GM19240 (cell line): ENCODE results near the gene ABLIM1.

Experiments
- DNase-seq: peaks from one replicate; pipeline ENCODE4 v3.0.0; 2011; ENCODE audit warnings: low spot score; ENCODE audit not compliant: insufficient read length

Gene ABLIM1

DNA sequence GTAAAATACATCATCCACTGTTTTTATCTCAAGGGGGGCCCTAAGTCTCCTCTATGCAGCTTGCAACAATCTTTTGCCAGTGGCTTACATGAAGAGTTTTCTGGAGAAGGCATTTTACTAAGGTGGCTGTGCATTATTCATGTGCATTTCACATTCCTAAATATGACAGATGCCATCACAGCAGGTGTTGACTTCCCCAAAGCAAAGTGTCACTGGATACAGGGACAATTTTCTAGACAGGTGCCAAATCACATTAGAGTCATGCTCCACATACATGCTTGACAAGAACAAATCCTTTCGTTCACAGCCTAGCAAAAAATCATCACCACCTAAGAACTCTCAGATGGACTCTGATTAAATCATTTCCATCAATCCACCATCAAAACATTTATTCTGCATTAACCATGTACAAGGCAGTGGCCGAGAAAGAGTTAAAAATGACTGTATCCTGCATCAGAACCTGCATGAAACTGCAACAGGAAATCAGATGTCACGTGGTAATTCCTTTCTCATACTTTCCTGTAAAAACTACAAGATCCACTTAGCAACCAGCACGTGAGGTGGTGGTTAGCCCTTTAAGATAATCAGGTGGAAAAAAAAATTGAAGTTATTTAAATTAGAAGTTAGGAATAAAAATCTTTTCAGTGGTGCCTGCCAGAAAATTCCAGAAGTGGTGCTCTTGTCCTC, 165.6 kb downstream of the ABLIM1 start:
- DNase-seq = no peak

DNA sequence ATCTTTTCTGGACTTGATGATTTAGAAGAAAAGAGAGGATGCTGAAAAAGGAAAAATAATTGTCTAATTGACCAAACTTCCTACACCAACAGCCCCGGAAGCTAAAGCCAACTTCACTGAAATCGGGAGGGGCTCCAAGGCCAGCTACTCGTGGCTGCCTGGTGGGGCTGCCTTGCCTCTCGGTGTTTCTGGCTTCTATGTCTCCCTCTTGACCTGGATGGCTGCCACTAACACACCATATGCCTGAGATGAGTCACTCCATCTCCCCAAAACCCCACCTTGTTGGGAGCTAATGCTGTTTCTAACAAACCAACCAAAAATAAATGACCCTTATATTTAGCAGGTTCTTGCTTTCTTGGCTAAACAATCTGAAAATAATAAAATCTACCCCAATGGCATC, 166.1 kb downstream of the ABLIM1 start:
- DNase-seq = no peak

DNA sequence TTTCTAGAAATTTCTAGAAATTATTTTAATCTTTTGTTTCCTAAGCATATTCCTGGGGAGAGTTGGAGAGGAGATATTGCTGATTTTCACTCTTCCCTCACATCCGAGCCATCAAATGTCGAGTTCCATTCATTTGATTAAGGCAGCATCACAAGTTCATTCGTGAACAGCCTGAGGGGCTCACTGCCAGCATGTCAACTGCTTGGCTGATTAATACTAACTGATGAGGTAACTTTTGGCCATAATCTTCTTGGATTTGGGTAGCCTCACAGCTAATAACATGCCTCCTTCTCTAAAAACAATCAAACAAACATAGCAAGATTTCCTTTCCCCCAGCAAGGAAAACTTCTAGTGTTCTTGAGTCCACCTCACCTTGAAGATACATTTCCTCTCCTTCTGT, 166.7 kb downstream of the ABLIM1 start:
- DNase-seq = no peak

DNA sequence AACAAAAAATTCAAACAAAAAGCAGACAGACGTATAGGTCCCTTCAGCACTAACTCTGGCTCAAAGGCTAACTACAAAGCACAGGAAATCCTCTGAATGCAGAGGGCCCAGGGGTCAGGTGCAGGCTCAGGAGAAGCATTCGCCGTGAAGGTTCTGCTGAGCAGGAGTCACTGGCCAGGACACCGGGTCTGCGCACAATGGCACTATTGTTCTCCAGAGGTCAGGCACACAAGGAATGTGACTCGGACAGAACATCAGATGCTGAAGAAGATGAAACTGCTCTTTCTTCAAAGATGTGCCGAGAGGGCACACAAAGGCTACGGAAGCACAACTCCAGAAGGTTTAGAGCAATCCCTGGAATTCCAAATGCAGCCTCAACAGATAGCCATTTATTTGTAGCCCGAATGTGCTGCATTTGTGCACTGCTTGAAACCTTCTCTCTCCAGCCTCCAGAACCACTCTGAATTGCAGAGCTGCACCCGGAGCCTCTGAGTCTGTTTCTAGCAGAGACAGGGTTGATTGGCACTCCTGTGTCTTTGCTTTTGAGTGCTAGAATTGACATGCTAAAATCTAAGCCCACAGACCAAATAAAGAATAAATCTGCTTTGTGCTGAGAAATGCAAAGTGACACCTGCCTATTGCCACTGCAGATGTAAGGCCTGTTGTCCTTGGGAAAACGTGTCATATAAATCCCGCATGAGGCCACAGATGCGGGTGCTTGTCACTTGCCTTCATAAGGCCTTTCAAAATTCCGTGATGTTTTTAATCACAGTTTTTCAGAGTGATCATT, 168.4 kb downstream of the ABLIM1 start:
- no peak for DNase-seq

DNA sequence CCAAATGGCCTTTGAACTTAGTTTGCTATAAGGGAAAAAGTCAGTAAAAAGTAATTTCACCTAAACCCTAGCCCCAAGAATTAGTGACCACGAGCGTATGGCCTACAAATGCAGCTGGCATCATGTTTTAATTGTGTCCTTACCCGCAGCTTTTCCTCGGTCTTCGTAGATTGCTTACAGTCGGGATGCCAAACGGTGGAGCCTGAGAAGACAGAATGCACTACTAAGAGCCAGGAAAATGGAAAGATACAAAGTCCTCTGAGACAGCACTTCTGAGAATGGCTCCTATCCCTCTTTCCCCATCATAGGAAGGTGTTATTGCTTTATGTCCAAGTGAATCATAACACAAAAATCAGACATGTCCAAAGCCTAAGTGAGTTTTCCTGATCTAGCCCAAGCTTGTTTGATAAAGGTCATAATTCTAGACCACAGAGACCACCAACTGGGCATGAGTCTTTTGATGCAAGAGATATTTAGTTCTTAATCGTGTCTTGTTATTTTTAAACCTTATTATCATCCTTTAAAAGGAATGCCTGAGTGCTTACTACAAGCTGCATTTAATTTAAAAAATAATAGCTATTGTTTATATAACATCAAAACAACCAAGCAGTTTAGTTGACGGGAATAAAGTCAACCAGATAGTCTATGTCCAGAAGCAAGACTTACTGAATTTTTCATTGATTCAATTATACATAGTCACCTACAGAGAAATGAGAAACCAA, 170.1 kb downstream of the ABLIM1 start:
- DNase-seq = no peak

DNA sequence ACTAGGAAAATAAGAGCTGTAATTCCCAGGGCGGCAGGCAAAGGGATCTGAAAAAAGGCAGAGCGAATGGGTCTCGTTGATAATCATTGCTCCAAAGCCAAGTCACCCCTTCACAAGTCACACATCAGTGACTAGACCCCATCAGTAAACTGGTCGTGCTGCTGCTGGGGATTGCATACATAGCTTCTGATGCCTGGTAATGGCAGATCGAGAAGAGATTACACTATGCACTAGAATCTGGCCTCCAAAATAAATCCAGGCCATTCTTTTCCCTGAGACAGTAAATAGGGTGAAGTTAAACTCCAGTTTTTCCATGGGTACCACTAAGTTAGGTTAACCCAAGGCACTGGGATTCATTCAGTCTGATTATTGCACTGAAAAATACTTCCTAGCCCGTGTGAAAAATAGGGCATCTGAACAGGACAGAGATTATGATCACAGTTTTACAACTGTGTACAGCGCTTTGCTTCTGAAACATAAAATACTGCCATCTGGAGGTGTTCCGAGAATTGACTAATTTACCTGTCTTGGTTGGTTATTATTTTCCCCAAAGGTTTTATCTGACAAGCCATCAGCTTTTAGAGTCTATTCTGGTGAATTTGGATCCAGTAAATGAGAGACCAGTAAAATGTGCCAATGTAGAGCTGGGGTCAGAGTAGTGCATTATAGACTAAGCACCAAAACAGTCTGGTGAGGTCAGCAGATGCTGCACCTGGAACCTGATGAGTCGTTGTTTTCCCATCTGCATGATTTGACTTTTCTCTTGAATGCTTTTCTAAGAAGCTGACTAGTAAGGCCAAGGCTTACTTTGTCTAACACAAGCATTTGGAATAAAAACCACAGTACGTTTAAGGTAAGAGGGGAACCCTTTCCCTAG, 170.9 kb downstream of the ABLIM1 start:
- no peak for DNase-seq

DNA sequence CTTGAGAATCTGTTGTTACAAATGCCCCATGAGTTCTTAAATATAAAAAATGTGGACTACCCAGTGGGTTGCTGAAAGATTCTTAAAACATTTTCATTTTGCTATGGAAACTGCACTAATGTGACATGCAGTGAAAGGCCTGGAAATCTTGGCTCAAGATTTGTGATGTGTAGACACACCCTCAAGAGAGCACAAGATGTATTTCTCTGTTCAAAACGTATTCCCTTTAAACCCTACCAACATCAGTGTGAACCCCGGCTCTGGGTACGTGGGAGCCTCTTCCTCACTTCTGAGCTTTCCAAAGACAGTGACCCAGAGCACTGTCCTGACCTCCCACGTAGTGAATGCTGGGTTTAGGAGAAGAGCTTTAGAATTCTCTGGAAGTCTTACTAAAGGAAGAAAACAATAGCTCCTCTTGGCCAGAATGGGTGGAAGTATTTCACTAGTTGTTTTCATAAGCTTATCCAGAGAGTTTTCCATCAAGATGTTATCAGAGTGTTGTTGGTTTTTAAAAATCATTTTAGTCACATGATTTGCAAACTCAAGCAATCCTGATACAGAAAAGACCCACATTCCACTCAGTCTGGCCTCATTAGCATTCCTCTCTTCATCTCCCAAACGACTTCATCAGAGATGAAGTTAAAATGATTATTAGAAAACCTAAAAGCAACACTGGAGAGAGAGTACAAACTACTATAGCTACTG, 172.2 kb downstream of the ABLIM1 start:
- no peak for DNase-seq

DNA sequence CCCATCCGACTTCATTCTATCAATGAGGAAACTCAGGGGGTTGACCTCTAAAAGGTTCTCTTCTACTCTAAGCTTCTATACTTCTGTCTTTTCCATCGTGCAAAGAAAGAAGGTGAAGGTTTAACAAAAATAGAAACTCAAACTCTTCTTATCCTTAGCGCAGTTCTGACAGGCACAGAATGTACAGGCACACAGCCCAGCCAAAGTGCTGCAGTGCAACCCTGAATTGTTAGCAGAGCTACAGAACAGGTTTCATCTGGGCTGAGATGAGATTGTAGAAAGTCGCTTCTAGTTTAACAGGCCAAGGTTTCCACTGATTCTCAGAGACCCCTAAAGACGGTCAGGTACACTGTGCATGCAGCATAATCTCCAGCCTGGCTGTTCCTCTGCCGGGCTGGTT, 174.5 kb downstream of the ABLIM1 start:
- DNase-seq = no peak

DNA sequence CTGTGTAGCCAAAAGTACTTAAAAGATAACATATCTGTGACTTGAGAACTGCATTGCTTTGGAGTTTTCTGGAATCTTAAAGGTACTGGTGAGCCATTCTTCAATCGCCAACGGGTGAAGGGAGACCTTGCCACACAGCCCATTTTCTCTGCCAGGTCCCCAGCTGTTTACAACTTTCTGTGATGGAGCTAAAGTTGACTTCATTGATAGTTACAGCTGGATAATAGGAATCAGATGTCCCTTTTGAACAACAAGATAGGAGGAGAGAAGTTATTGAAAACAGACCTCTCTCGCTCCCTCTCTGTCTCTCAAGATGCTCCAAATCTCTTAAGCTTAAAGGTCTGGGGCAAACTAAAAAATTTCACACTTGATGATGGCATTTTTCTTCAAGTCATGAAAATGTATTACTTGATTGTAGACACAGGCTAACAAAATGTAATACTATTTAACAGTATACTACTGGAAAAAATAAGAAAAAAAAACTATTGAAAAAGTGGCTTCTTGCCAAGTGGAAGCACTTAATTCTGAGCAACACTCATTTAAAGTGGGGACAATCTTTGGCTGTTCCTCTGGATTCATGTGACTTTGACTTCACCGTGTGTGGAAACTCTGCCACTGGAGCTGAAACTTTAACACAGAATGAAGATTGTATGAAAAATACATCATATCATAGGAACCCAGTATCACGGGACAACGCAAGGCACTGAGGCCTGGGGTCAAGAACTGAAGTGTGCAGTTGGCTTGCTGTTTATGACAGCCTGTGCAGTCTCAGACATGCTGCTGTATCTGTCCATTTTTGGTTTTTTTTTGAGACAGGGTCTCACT, 175.4 kb downstream of the ABLIM1 start:
- no peak for DNase-seq

DNA sequence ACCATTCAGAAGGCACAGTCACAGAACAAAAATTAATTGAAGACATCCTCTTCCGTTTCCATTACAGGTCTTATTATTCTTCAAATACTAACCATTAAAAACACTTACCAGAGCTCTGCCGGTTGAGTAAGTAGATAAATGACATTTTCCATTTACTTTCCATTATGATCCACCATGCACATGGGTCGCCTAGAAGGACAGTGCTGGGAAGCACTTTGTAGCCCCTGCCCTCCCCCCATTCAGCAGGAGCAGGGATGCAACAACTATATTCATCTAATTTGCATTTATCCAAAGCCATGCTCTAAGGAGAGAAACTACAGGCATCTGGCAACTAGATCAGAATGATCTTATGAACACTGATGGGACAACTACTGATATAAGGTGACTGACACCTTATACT, 177.0 kb downstream of the ABLIM1 start:
- DNase-seq = no peak

DNA sequence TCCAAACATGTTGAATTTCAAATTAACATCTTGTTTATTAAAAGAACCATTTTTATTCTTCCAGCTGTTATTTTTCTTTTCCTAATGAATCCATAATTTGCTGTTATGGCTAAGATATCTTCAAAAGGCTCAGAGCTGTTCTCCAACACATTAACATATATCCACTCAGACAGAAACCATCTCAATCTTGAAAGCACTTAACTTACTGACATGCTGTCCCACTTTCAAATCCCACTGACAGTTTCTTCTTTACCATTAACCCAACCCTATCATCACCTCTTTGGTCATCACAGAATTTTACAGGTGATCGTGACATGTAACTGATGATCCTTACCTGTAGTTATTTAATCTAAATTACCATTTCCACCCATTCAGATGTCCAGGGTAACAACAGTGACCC, 178.2 kb downstream of the ABLIM1 start:
- no peak for DNase-seq

DNA sequence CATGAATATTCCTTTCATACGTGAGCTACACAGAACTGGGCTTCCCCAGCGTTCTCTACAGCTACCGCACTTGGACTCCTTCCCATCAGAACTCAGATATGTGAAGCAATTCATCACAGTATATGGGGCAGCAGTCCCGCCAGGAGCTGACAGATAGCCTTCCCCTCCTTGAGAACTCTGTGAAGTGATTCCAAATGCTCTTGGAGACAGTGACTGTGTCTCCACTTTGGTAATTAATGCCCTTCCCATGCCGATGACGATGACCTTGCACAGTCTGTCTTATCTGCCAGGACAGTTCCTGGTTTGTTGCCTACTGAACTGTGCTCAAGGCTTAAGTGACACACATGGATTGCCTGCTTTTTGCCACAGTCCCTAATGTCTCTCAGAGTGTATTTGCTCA, 178.8 kb downstream of the ABLIM1 start:
- DNase-seq = no peak

DNA sequence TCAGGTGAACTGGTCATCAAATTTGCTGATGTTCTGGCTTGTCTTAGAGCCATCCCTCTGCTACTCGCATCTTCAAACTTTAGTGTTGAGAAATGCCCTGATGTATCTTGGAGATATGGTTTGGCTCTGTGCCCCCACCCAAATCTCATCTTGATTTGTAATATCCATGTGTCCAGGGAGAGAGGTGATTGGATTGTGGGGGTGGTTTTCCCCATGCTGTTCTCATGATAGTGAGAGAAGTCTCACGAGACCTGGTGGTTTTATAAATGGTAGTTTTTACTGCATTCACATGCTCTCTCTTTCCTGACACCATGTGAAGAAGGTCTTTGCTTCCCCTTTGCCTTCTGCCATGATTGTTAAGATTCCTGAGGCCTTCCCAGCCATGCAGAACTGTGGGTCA, 179.8 kb downstream of the ABLIM1 start:
- DNase-seq = no peak

DNA sequence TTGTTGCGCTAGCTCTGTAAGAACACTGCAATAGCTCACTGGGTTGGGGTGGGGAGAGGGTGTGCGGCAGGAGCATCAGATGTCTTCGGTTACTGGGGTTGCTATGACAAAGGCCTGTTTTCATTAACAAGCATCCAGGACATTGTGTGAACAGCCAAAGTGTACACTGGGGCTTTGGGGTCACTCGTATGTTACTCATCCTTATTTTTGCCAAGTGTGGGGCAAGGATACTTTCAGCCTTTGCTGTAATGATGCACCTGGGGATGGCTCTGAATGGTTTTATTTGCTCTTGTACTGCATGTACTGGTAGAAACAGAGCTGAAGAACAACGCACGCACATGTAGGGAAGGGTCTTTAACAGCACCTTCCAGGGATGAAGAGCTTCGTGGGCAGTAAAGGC, 180.8 kb downstream of the ABLIM1 start:
- no peak for DNase-seq

DNA sequence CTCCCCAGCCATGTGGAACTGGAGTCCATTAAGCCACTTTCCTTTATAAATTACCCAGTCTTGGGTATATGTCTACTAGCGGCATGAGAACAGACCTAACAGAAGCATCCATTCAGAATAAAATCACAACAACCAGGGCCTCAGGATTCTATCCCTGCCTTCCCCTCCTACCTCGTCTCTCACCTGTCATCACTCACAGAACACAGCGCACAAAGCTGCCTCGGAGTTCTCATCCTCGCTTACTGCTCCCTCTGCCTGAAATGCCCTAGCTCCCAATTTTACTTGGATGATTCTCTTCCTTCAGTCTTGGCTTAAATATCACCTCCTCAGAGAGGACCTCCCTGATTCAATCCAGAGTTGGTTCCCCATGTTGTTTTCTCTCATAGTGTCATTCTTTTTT, 183.1 kb downstream of the ABLIM1 start:
- DNase-seq = no peak

DNA sequence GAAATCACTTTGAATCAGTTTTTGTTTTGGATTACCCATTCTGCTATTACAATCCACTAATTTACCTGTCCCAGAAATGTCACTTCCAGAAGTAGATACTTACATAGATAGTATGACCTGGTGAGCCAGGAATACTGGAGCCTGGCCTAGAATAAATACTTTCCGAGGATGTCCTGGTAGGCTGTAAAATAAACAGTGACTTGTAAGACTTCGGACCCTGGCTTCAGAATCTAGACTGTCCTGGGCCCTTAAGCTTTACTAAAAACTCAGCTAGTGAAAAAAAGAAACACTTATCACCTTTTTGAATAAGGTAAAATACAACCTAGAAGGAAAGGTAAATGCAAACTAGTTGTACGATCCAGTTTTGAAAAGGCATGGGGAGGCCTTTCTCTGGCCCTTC, 184.3 kb downstream of the ABLIM1 start:
- no peak for DNase-seq

DNA sequence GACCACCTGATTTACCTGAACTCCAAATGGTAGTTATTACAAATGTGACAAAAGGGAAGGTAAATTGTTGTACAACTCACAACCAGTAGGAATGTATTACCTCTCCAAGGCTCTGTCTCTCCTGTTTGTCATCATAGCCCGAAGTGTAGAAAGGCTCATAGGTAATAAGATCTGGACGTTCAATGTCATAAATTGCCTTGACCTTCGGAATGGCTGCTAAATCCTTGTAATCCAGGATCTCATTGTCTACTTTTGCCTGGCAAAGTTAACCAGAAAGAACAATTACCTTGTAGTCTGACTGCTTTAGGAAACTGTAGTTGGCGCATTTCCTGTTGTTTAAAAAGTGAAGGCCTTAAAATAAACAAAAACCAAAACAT, 185.2 kb downstream of the ABLIM1 start:
- DNase-seq = no peak

DNA sequence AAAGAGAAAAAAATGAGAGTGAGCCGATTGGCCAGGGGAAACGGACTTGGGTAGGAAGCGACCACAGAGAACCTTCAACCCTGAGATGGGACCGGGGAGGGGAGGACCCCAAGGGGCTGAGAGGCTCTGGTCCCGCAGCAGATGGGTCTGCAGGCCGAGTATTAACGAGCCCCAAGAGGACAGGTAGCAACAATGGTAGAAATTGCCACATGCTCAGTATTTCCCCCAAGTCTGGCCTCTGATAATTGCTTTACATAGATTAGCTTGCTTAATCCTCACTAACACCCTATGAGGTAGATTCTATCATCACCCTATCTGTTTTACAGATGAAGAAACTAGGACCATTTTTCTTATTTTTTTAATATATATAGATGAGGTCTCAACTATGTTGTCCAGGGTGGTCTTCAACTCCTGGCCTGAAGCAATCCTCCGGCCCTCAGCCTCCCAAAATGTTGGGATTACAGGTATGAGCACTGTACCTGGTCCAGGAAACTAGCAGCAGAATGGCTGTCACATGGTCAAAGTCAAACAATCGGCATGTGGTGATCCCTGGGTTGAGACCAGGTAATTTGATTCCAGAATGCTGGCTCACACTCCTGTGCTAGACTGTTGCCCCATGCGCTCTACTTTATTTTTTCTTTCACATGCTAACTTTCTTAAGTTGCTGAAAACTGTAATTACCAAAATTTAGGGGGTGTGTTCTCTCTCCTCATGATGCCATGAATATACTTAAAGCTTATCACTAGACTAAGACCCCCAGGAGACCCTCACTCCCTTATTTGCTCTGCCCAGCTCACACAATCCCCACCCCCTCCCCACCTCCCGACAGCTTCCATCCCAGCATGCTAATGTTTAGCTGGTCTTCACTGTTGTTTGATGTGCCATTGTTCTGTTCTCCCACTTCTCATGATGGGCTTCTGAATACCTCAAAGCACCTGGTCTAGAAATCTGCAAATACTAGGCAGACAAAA, 185.9 kb downstream of the ABLIM1 start:
- DNase-seq = no peak
